Measurements from ENCODE around the gene ROBO2.

Gene ROBO2

DNA sequence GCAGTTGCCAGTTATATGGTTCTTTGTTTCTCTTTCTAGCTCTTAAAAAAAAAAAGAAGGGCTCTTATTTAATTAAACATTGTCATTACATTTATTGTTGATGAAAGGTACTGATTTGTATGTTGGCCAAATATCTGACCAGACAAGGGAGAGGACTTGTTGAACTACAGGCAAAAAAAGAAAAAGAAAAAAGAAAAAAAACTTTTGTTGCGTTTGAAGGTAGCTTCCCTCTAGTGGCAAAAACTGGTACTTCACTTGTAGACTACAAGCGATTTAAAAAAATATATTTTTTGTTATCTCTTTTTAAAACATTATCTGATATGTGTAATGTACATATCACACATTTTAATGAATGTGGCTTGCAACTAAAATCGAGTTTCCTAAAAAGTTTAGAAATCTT, 280.6 kb downstream of the ROBO2 start:
- TF ChIP-seq L3MBTL2 (conservative IDR thresholded peaks at IDR 0.05) (no peak), ZNF384 (IDR thresholded peaks at IDR 0.05) (peak; percentile 94)
- DNase-seq (ENCODE audit: extremely low spot score): no peak
- ChIA-PET CTCF (interaction anchor here (0.6 to 1.7 kb wide), 13 partner anchors 9 to 1434 kb away, joined by 3 to 21 read pairs (median 4); partner anchors contain the start of gene ROBO2), POLR2A (no interaction called here)

DNA sequence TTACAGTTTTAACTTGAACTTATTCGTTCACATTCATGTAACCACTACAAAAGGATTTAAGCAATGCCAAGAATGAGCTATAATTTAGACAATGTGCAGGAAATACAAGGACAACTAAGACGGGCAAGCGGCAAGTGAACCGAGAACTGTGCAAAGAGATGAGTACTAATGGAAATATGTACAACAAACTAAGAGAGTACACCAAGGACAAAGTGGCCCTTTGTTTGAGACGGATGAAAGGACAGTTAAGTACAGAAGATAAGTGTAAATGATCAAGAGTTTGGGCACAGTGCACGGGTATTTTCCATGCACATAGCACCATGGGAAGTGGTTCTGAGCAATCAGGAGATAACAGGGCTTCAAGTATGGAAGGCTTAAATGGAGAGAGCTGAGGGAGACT, 281.7 kb downstream of the ROBO2 start:
- DNase-seq (ENCODE audit: extremely low spot score): no peak
- CTCF ChIA-PET: interaction anchor here (0.6 kb wide), 1 partner anchor 62 kb away, joined by 3 read pairs; no protein-coding TSS in a partner anchor
- POLR2A ChIA-PET: no interaction called here
- TF ChIP-seq NFRKB (IDR thresholded peaks at IDR 0.05): no peak
- no peak for TF ChIP-seq CTBP1 (IDR thresholded peaks at IDR 0.05; ENCODE audit: borderline replicate concordance)
- no peak for TF ChIP-seq ARNT (IDR thresholded peaks at IDR 0.05)
- TF ChIP-seq FOXA1 (IDR thresholded peaks at IDR 0.05): no peak
- no peak for TF ChIP-seq ZNF384 (IDR thresholded peaks at IDR 0.05)
- TF ChIP-seq FOXK2 (IDR thresholded peaks at IDR 0.05): no peak
- no peak for TF ChIP-seq BHLHE40 (IDR thresholded peaks at IDR 0.05; ENCODE audit: borderline replicate concordance)
- TF ChIP-seq TARDBP (IDR thresholded peaks at IDR 0.05): no peak
- no peak for TF ChIP-seq L3MBTL2 (conservative IDR thresholded peaks at IDR 0.05)
- no peak for TF ChIP-seq SUZ12 (IDR thresholded peaks at IDR 0.05)
- TF ChIP-seq SP1 (IDR thresholded peaks at IDR 0.05): no peak
- TF ChIP-seq LEF1 (IDR thresholded peaks at IDR 0.05; ENCODE audit: borderline replicate concordance): no peak
- no peak for TF ChIP-seq FOXM1 (IDR thresholded peaks at IDR 0.05; ENCODE audit: borderline replicate concordance)
- TF ChIP-seq ELF4 (IDR thresholded peaks at IDR 0.05): no peak

DNA sequence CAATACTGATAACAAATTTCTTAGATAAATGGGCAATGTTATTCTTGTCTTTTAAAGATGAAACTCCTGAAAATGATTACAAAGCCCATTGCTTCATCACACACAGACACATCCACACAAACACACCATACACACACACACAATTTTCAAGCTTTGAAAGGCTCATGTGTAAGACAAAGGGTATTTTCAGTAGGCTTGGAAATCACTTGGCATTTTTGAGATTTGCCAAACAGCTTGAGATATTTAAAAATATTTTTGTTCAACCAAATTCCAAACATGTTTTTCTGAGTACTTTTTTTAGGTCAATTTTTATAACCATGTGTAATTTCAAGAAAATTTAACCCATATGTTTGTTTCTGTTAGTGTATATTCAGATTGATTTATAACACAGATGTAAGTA, 283.7 kb downstream of the ROBO2 start:
- ChIA-PET POLR2A (no interaction called here), CTCF (no interaction called here)
- no peak for DNase-seq (ENCODE audit: extremely low spot score)
- TF ChIP-seq NFRKB (IDR thresholded peaks at IDR 0.05) (no peak), FOXM1 (IDR thresholded peaks at IDR 0.05; ENCODE audit: borderline replicate concordance) (no peak), ARNT (IDR thresholded peaks at IDR 0.05) (no peak), TARDBP (IDR thresholded peaks at IDR 0.05) (no peak), FOXK2 (IDR thresholded peaks at IDR 0.05) (no peak), BHLHE40 (IDR thresholded peaks at IDR 0.05; ENCODE audit: borderline replicate concordance) (no peak), HDGF (IDR thresholded peaks at IDR 0.05; ENCODE audit: borderline replicate concordance) (no peak)

DNA sequence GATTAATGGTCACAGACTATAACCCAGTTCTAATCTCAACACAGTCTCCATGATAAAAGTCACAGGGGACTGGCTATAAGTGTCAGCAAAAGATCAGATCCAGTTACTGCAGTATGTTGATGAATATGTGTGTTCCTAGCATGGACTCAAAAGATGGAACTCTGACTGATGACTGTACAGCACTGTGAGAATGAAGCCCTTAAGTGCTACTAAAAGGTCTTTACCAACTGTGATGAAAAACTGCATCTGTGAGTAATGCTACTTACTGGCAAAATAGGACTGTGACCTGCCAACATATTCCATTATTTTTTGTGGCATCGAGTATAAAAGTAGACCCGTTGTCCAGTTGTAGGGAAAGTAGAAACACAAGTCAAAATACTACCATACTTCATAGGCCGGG, 284.2 kb downstream of the ROBO2 start:
- TF ChIP-seq, protein P1, sequence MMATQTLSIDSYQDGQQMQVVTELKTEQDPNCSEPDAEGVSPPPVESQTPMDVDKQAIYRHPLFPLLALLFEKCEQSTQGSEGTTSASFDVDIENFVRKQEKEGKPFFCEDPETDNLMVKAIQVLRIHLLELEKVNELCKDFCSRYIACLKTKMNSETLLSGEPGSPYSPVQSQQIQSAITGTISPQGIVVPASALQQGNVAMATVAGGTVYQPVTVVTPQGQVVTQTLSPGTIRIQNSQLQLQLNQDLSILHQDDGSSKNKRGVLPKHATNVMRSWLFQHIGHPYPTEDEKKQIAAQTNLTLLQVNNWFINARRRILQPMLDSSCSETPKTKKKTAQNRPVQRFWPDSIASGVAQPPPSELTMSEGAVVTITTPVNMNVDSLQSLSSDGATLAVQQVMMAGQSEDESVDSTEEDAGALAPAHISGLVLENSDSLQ (IDR thresholded peaks at IDR 0.05): no peak
- TF ChIP-seq NFRKB (IDR thresholded peaks at IDR 0.05): no peak
- no peak for TF ChIP-seq SUZ12 (IDR thresholded peaks at IDR 0.05)
- TF ChIP-seq FOXM1 (IDR thresholded peaks at IDR 0.05; ENCODE audit: borderline replicate concordance): no peak
- no peak for TF ChIP-seq HDGF (IDR thresholded peaks at IDR 0.05; ENCODE audit: borderline replicate concordance)
- no peak for TF ChIP-seq CTBP1 (IDR thresholded peaks at IDR 0.05; ENCODE audit: borderline replicate concordance)
- TF ChIP-seq ZNF384 (IDR thresholded peaks at IDR 0.05): no peak
- no peak for TF ChIP-seq L3MBTL2 (conservative IDR thresholded peaks at IDR 0.05)
- CTCF ChIA-PET: no interaction called here
- POLR2A ChIA-PET: no interaction called here

DNA sequence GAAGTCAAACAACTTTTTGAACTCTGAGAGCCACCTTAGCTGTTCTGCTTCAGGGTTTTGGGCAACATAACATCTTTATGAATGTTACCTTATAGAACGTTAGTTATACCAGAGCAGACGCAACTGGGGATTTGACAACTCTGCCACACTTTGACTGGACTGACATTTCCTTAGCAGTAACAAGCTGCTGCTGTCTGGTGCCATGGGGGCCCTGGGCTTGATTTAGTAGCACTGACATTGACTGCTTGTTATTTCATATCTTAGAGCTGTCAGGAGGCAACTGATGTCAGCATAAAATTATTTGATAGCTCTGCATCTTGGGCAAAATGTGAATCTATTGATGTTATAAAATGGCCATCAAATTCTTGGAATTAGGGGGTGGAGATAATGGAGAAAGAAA, 285.4 kb downstream of the ROBO2 start:
- POLR2A ChIA-PET: no interaction called here
- CTCF ChIA-PET: no interaction called here
- TF ChIP-seq, protein P1 (IDR thresholded peaks at IDR 0.05): no peak
- no peak for TF ChIP-seq ZNF384 (IDR thresholded peaks at IDR 0.05)
- no peak for TF ChIP-seq NFRKB (IDR thresholded peaks at IDR 0.05)
- TF ChIP-seq BHLHE40 (IDR thresholded peaks at IDR 0.05; ENCODE audit: borderline replicate concordance): no peak
- no peak for TF ChIP-seq CTBP1 (IDR thresholded peaks at IDR 0.05; ENCODE audit: borderline replicate concordance)
- no peak for TF ChIP-seq FOXK2 (IDR thresholded peaks at IDR 0.05)
- TF ChIP-seq HDGF (IDR thresholded peaks at IDR 0.05; ENCODE audit: borderline replicate concordance): no peak
- no peak for TF ChIP-seq FOXM1 (IDR thresholded peaks at IDR 0.05; ENCODE audit: borderline replicate concordance)
- no peak for TF ChIP-seq FOXA1 (IDR thresholded peaks at IDR 0.05)
- no peak for TF ChIP-seq L3MBTL2 (conservative IDR thresholded peaks at IDR 0.05)
- TF ChIP-seq ARNT (IDR thresholded peaks at IDR 0.05): no peak
- TF ChIP-seq LEF1 (IDR thresholded peaks at IDR 0.05; ENCODE audit: borderline replicate concordance): no peak
- TF ChIP-seq TARDBP (IDR thresholded peaks at IDR 0.05): no peak
- TF ChIP-seq SUZ12 (IDR thresholded peaks at IDR 0.05): no peak
- no peak for TF ChIP-seq ELF4 (IDR thresholded peaks at IDR 0.05)
- no peak for TF ChIP-seq SP1 (IDR thresholded peaks at IDR 0.05)
- no peak for DNase-seq (ENCODE audit: extremely low spot score)

More for the DNA sequence above, 284.2 kb downstream of the ROBO2 start:
- no peak for DNase-seq (ENCODE audit: extremely low spot score)

DNA sequence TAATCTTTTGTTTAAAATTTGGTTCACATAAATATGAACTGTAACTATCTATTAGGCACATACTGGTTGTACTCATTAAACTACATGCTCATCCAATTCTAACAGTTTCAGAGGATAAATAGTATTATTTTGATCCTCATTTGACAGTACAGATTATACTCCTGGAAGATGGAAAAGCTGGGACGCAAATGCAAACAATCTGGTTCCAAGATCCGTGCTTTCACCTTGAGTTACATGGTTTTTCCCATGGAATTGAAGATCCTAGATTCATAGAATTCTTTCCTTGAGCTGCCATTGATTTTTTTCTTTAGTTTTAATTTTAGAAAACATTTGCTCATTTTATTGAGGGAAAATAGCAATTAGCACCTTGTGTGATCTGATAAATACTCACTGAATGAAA, 285.8 kb downstream of the ROBO2 start:
- TF ChIP-seq, protein P1 (IDR thresholded peaks at IDR 0.05): no peak
- CTCF ChIA-PET: no interaction called here
- no peak for DNase-seq (ENCODE audit: extremely low spot score)
- POLR2A ChIA-PET: no interaction called here

DNA sequence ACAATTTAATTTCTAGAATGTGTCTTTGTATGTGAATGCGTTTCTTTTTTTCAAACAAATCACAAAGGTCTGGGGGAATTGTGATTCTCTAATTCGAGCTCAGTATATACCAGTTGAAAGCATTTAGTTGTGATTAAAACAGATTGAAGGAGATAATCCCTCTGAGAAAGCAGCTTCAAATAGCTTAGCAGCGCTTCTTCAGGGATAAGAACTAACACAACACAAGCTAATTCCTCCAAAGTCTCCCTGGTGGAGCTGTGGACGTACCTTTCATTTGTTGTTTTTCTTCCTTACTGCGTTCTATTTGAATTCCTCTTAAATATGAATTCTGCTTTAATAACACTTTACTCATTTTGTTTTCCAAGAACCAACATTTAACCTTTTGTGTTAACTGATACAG, 286.7 kb downstream of the ROBO2 start:
- DNase-seq (ENCODE audit: extremely low spot score): no peak
- no peak for TF ChIP-seq LEF1 (IDR thresholded peaks at IDR 0.05; ENCODE audit: borderline replicate concordance)
- no peak for TF ChIP-seq FOXA1 (IDR thresholded peaks at IDR 0.05)
- TF ChIP-seq L3MBTL2 (conservative IDR thresholded peaks at IDR 0.05): no peak
- TF ChIP-seq SP1 (IDR thresholded peaks at IDR 0.05): no peak
- TF ChIP-seq ELF4 (IDR thresholded peaks at IDR 0.05): no peak
- no peak for TF ChIP-seq BHLHE40 (IDR thresholded peaks at IDR 0.05; ENCODE audit: borderline replicate concordance)
- no peak for TF ChIP-seq TARDBP (IDR thresholded peaks at IDR 0.05)
- no peak for TF ChIP-seq HDGF (IDR thresholded peaks at IDR 0.05; ENCODE audit: borderline replicate concordance)
- TF ChIP-seq FOXM1 (IDR thresholded peaks at IDR 0.05; ENCODE audit: borderline replicate concordance): no peak
- no peak for TF ChIP-seq FOXK2 (IDR thresholded peaks at IDR 0.05)
- TF ChIP-seq NFRKB (IDR thresholded peaks at IDR 0.05): no peak
- TF ChIP-seq SUZ12 (IDR thresholded peaks at IDR 0.05): no peak
- no peak for TF ChIP-seq ZNF384 (IDR thresholded peaks at IDR 0.05)
- POLR2A ChIA-PET: no interaction called here
- CTCF ChIA-PET: no interaction called here

Data from HEK293T (cell line).